Endothelial cell (in vitro differentiated cells): ENCODE results near the gene DBN1. TPM values are rescaled to one million over a fixed set of nuclear protein-coding genes. Genes with fewer than 3 reads are reported as not detected.

Source experiments
- DNase-seq: peaks from one replicate; pipeline ENCODE4 v3.0.0; 2021; ENCODE audit warnings: low spot score
- H3K27ac Mint-ChIP-seq: one replicate; pipeline ENCODE4 v1.8.0; 2021; ENCODE audit warnings: mixed read lengths, inconsistent platforms; ENCODE audit not compliant: unreplicated experiment
- H3K27me3 Mint-ChIP-seq: one replicate; pipeline ENCODE4 v1.8.0; 2021; ENCODE audit warnings: mild to moderate bottlenecking, moderate library complexity, mixed read lengths, inconsistent platforms; ENCODE audit not compliant: unreplicated experiment
- H3K36me3 Mint-ChIP-seq: one replicate; pipeline ENCODE4 v1.8.0; 2021; ENCODE audit warnings: mild to moderate bottlenecking, low read depth, mixed read lengths, inconsistent platforms; ENCODE audit not compliant: unreplicated experiment
- H3K4me1 Mint-ChIP-seq: one replicate; pipeline ENCODE4 v1.8.0; 2021; ENCODE audit warnings: mild to moderate bottlenecking, mixed read lengths, inconsistent platforms; ENCODE audit not compliant: unreplicated experiment
- H3K4me3 Mint-ChIP-seq: one replicate; pipeline ENCODE4 v1.8.0; 2021; ENCODE audit warnings: mild to moderate bottlenecking, mixed read lengths, inconsistent platforms; ENCODE audit not compliant: unreplicated experiment
- H3K9me3 Mint-ChIP-seq: one replicate; pipeline ENCODE4 v1.8.0; 2021; ENCODE audit warnings: mixed read lengths, inconsistent platforms; ENCODE audit not compliant: unreplicated experiment
- total RNA-seq: library from RNA; stranded (reverse); fragmentation: NEBNext Ultra II Directional; extraction: Animal tissue kit (Norgen Biotek cat#: 25700); gene quantifications from one replicate; pipeline ENCODE4 v1.2.1, GENCODE V29; 2021; ENCODE audit not compliant: unreplicated experiment
- TF ChIP-seq, protein P1 (sequence below): fragments of 200-600 bp; sonication (generic); IDR thresholded peaks from one replicate; pipeline ENCODE4 v1.5.0; 2021; ENCODE audit warnings: antibody characterized with exemption; ENCODE audit not compliant: unreplicated experiment

Gene DBN1
- total RNA-seq, 1 donor from 2014 or later, result 315 TPM

DNA sequence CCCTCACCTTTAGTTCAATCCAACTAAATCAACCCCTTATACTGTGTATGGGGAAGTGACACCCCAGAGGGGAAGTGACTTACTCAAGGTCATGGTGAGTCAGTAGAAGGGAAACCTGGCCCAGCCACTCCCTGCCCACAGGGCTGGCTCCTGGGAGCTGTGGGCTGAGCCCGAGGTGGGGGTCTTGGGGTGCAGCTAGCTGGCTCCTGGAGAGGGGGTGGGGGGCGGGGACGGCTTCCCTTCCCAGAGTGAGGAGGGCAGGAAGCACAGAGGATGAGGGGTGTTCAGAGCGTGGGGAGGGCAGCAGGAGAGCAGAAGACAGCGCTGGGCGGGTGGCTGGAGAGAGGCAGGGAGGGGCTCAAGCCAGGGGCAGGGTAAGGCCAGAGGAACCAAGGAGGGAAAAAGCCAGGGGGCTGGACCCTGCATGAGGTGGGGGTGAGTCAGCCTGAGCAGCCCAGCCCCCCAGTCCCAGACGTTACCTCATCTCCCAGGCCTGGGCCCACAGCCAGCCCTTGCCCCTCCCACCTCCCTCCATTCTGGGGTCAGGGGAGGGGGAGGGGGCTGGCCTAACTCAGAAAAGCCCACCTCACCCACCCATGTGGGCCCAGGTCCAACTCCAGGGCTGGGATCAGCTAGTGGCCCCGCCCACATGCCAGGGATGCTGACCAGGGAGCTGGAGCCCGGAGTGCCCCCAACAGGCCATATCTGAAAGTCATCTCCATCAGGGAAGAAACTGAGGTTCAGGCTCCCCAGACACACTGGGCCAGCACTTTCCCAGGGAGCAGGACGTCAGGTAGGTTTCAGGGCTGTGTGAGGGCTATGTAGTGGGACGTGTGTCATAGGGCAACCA lies 21.1 kb upstream of the DBN1 start:
- peaks cover 39% of the 10 kb centered on the region for H3K4me1 Mint-ChIP-seq
- no peaks in the 10 kb centered on the region for H3K9me3 Mint-ChIP-seq
- no peak overlapping the region for H3K27ac Mint-ChIP-seq
- no peak overlapping the region for H3K4me3 Mint-ChIP-seq
- TF ChIP-seq, protein P1, sequence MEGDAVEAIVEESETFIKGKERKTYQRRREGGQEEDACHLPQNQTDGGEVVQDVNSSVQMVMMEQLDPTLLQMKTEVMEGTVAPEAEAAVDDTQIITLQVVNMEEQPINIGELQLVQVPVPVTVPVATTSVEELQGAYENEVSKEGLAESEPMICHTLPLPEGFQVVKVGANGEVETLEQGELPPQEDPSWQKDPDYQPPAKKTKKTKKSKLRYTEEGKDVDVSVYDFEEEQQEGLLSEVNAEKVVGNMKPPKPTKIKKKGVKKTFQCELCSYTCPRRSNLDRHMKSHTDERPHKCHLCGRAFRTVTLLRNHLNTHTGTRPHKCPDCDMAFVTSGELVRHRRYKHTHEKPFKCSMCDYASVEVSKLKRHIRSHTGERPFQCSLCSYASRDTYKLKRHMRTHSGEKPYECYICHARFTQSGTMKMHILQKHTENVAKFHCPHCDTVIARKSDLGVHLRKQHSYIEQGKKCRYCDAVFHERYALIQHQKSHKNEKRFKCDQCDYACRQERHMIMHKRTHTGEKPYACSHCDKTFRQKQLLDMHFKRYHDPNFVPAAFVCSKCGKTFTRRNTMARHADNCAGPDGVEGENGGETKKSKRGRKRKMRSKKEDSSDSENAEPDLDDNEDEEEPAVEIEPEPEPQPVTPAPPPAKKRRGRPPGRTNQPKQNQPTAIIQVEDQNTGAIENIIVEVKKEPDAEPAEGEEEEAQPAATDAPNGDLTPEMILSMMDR, result no peak
- H3K36me3 Mint-ChIP-seq, result peaks cover 12% of the 10 kb centered on the region
- peaks cover 9% of the 10 kb centered on the region for H3K27me3 Mint-ChIP-seq
- no peak for DNase-seq

DNA sequence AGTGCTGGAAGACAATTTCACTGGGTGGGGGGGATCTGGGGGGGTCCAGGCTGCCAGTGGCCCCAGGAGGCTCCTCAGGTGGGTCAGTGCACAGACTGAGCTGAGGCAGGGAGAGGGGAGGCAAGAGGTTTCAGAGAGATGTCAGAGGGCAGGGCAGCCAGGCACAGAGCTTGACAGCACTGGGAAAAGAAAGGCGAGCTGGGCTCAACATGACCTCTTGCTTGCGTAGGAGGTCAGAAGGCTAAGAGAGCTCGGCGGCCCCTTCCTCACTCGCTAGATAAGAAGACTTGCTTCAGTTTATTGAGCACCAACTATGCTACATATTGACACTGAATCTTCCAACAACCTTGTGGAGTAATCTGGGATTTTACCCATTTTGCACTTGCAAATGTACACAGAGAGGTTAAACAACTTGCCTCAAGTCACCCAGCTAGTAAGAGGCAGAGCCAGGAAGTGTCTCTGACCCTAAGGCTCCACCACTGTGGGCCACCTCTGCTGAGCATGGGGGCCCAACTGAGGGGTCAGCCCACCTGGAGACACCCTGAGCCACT lies 20.4 kb upstream of the DBN1 start:
- Mint-ChIP-seq H3K27ac (no peak overlapping the region), H3K27me3 (peaks cover 9% of the 10 kb centered on the region), H3K4me1 (peaks cover 37% of the 10 kb centered on the region), H3K9me3 (no peaks in the 10 kb centered on the region), H3K4me3 (no peak overlapping the region), H3K36me3 (peaks cover 12% of the 10 kb centered on the region)
- TF ChIP-seq, protein P1, result no peak
- DNase-seq, result no peak

DNA sequence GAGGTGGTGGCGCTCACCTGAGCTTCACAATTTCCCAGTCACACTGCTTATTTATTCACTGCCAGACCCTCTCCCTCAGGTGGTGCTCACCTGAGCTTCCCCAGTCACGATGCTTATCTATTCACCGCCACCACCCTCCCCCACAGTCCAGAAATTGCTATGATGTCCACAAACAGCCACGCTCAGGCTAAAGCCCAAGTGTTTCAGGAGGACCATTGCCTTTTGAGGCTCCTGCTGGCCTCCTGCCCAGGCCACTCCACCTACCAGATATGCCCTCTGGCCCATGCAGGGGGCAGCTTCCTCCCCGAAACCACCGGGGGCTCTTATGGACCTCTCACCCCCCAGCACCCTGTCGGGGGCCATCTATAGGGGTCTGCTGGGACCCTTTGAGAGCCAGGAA lies 19.4 kb upstream of the DBN1 start:
- Mint-ChIP-seq H3K9me3 (no peaks in the 10 kb centered on the region), H3K36me3 (peaks cover 16% of the 10 kb centered on the region), H3K4me3 (peak overlapping the region; percentile 48), H3K27me3 (peaks cover 4% of the 10 kb centered on the region), H3K4me1 (peaks cover 29% of the 10 kb centered on the region), H3K27ac (no peak overlapping the region)
- TF ChIP-seq, protein P1, result no peak
- no peak for DNase-seq

DNA sequence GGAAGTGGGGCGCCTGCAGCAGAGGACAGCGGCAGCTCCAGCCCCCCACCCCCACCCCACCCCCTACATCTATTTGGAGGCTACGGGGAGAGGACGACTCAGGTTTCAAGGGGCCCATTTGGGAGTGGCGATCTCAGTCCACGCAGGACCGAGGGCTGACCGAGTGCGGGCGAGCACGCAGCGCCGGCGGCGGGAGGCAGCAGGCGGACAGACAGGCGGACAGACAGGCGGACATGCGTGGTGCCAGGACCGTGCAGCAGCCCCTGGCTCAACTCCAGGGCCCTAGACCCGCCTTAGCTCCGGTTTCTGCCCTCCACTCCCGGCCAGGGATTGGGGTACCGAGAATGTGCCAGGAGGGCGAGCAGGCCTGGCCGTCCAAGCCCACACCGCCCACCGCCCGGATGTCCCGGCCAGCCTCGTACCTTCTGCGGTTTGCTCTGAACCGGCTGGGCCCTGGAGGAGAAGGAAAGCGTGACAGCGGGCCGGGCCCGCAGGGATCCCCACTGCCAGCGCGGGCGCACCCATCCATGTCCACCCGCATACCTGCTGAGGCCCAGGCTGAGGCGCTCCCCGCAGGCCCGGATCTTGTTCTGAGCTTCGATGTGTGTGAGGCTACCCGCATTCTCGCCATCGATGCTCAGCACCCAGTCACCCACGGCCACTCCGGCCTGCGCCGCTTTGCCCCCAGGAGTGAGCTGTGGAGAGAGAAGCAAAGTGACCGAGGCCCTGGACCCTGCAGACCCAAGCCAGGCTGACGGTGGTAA lies 18.7 kb upstream of the DBN1 start:
- H3K36me3 Mint-ChIP-seq, result peaks cover 18% of the 10 kb centered on the region
- peak overlapping the region; percentile 48 for H3K4me3 Mint-ChIP-seq
- H3K4me1 Mint-ChIP-seq, result peaks cover 30% of the 10 kb centered on the region
- TF ChIP-seq, protein P1, result no peak
- no peaks in the 10 kb centered on the region for H3K9me3 Mint-ChIP-seq
- H3K27ac Mint-ChIP-seq, result no peak overlapping the region
- no peak for DNase-seq
- peaks cover 4% of the 10 kb centered on the region for H3K27me3 Mint-ChIP-seq
